Limb (tissue), 2 donors: ENCODE results near the gene GPR42.
A peak's percentile ranks its signal among the peaks of the same experiment; 100 is the strongest.
"Not testable (repeated sequence)": the region's sequence is repeated elsewhere in the genome, so short reads cannot be mapped to it uniquely, and the experiment has no call there.

Experiments used
- DNase-seq, 2 donors: peaks; one replicate each; pipeline ENCODE4 v3.0.0-alpha.2; 2016; ENCODE audit errors: extremely low spot score in 2 of 2

Gene GPR42

GRCh38 chr19:35347171-35347929 lies 23.5 kb upstream of the GPR42 start, which contains the start of gene FFAR1:
Gene FFAR1 (plus strand): TSS chr19:35347902. CDS start chr19:35351552, 3,650 bp downstream.
- no peak for DNase-seq

GRCh38 chr19:35347930-35348298 lies 23.0 kb upstream of the GPR42 start:
- DNase-seq: no peak

- DNase-seq: peak in 1 of 2 donors; percentile 0
Observed at GRCh38 chr19:35348911-35349611, 21.8 kb upstream of the GPR42 start.

- DNase-seq: peak in 1 of 2 donors; percentile 14
Observed at GRCh38 chr19:35349614-35350521, 21.0 kb upstream of the GPR42 start.

- peak in 1 of 2 donors; percentile 26 for DNase-seq
Observed at GRCh38 chr19:35350591-35350990, 20.3 kb upstream of the GPR42 start.

GRCh38 chr19:35351411-35352176 lies 19.3 kb upstream of the GPR42 start:
- no peak for DNase-seq

- DNase-seq: no peak
Observed at GRCh38 chr19:35352177-35352447, 18.8 kb upstream of the GPR42 start.

- DNase-seq: peak; percentile 60 to 78
Observed at GRCh38 chr19:35352448-35353304, 18.2 kb upstream of the GPR42 start.

GRCh38 chr19:35353635-35354034 lies 17.2 kb upstream of the GPR42 start:
- DNase-seq: no peak

GRCh38 chr19:35354898-35355297 lies 16.0 kb upstream of the GPR42 start:
- peak in 1 of 2 donors; percentile 4 for DNase-seq

- peak in 1 of 2 donors; percentile 11 for DNase-seq
Observed at GRCh38 chr19:35355791-35356460, 14.9 kb upstream of the GPR42 start.

GRCh38 chr19:35357867-35358573 lies 12.8 kb upstream of the GPR42 start, which contains the start of gene FFAR3:
Gene FFAR3 (plus strand): TSS chr19:35358460. CDS start chr19:35358891, 431 bp downstream.
- peak in 1 of 2 donors; percentile 6 for DNase-seq

GRCh38 chr19:35358834-35359233 lies 12.0 kb upstream of the GPR42 start:
- DNase-seq: not testable (repeated sequence)

GRCh38 chr19:35359395-35359794 lies 11.5 kb upstream of the GPR42 start:
- not testable (repeated sequence) for DNase-seq

- DNase-seq: not testable (repeated sequence)
Observed at GRCh38 chr19:35360081-35360480, 10.8 kb upstream of the GPR42 start.

GRCh38 chr19:35360880-35361420 lies 9.9 kb upstream of the GPR42 start:
- DNase-seq: no peak

- no peak for DNase-seq
Observed at GRCh38 chr19:35362261-35363000, 8.4 kb upstream of the GPR42 start.
